Panc1 (cell line): ENCODE measurements around the gene ANKRD55.

Source experiments
- CTCF ChIP-seq: fragments of 450-650 bp; IDR thresholded peaks from 2 replicates; pipeline ENCODE4 v1.5.1; 2017; ENCODE audit warnings: mild to moderate bottlenecking
- POLR2AphosphoS5 ChIP-seq: IDR thresholded peaks from 2 replicates; pipeline ENCODE4 v1.6.1; 2012; ENCODE audit warnings: mild to moderate bottlenecking, low read depth, low read length, moderate library complexity
- REST ChIP-seq, 2 experiments: IDR thresholded peaks; 2 replicates each; pipeline ENCODE4 v1.6.1; 2011 to 2012; ENCODE audit warnings: low read depth in 2 of 2, control low read depth in 1 of 2, low read length in 1 of 2, mild to moderate bottlenecking in 1 of 2, moderate library complexity in 1 of 2; ENCODE audit not compliant: insufficient read depth in 1 of 2
- SIN3A ChIP-seq: IDR thresholded peaks from 2 replicates; pipeline ENCODE4 v1.6.1; 2012; ENCODE audit warnings: low read depth, mild to moderate bottlenecking, low read length, moderate library complexity, borderline replicate concordance; ENCODE audit not compliant: insufficient read depth
- TCF7L2 ChIP-seq: IDR thresholded peaks from 2 replicates; pipeline ENCODE4 v1.6.1; 2011; ENCODE audit warnings: mild to moderate bottlenecking, low read depth, low read length, inconsistent platforms

DNA sequence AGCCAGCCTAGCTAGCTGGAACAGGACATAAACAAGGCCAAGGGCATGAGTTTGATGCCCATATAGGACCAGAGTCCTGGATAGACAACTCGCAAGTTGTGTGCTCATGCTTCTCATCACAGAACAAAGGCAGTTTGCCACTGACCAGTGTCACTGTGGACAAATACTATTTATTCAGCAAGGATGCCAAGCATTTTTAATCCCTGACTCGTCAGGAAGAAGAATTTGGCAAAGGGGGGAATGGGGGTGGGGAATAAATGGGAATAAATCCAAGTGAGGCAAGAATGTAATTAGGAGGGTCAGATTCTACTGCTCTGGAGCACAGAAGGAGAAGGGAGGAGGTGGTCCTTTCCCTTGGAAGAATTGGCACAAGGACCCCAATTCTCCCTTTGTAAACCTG, 46.8 kb upstream of the ANKRD55 start:
- TF ChIP-seq CTCF (no peak), POLR2AphosphoS5 (no peak), TCF7L2 (no peak), REST (IDR thresholded peaks at IDR 0.05; ENCODE audit: insufficient read depth in 1 of 2, low read depth in 2 of 2, low read length in 1 of 2) (no peak), SIN3A (no peak)
